HG02970 (cell line): ENCODE data around the gene ADGRB3.

ENCODE experiments used
- ATAC-seq: cut with Tn5 transposase; IDR thresholded peaks from one replicate; pipeline ENCODE4 v1.9.1; 2021; ENCODE audit warnings: mild to moderate bottlenecking, moderate library complexity, moderate number of reproducible peaks; ENCODE audit not compliant: unreplicated experiment, low FRiP score

The ADGRB3 gene

DNA sequence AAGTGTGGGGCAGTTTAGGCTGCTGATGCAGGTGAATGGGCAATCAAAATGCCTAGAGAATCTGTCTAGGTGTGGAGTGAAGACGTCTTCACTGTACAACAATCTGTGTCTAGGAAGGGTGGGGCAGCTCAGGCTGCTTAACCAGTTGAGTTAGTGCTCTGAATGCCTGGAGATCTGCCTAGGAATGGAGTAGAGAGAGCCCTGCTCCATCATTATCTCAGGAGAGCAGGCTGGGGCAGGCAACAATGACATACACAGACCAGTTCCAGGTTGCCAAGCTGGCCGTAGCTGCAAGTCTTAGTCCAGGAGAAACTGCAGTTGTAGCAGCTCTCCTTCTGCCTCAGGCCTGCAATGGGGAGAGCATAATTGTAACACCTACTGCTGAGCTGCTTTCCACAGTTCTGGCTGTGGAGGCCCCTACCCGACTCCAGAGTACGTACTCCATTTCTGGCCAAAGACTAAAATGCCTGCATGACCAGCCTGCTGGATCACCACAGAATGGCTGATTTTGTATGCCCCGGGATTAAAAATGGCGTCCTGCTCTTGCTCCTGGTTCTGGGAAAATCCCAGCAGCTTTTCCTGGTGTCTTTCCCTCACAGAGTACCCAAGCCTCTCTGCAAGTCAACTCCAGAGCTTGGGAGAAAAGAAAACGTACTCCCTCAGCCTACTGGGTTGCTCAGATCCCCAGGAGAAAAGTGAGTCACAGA, 545.4 kb downstream of the ADGRB3 start:
- ATAC-seq, result no peak

- no peak for ATAC-seq
These were observed 546.9 kb downstream of the ADGRB3 start for GRCh38 chr6:69181964-69182363.

GRCh38 chr6:69185276-69185675, 550.2 kb downstream of the ADGRB3 start:
- ATAC-seq, result no peak

- no peak for ATAC-seq
These were observed 567.7 kb downstream of the ADGRB3 start for GRCh38 chr6:69202768-69203167.

DNA sequence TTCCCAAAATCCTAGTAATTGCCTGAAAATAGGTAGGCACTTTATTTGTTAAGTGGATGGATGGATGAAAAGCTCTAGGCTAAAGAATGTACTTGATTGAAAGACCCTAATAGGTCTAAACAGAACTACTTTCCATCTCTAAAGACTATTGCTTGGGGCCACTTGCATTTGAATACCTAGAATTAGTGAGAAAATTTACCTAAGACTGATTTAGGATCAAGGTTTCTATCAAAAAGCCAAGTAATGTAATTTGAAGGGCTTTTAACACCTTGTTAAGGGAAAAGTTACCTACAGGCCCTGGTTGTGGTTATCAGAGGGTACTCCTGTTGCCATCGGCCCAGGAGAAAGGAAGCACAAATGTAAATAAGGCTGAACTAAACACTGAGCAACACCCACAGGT, 581.0 kb downstream of the ADGRB3 start:
- ATAC-seq, result no peak

GRCh38 chr6:69217343-69217742, 582.3 kb downstream of the ADGRB3 start:
- no peak for ATAC-seq

- ATAC-seq, result no peak
These were observed 585.3 kb downstream of the ADGRB3 start for GRCh38 chr6:69220375-69220774.

DNA sequence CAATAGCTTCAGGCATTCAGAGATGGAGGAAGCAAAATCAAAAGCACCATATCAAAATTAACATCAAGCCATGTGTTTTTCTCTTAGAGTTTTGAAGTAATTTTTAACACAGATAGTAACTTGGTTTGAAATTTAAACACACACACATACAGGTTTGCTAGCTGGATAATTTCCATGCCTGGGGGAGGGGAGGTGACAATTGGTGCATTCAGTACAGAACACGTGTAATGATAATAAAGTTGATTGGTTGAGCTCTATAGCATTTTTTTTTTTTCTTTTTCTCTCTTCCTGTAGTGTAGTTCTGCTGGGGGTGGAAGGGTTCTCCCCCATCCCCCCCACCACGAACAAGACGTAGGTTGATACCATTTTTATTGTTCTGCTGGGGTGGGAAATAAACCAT, 596.9 kb downstream of the ADGRB3 start:
- no peak for ATAC-seq

GRCh38 chr6:69232496-69232895, 597.4 kb downstream of the ADGRB3 start:
- no peak for ATAC-seq

- peak; percentile 92 for ATAC-seq
These were observed 597.9 kb downstream of the ADGRB3 start for GRCh38 chr6:69232911-69233448.

GRCh38 chr6:69238067-69238466, 603.0 kb downstream of the ADGRB3 start:
- ATAC-seq, result no peak

DNA sequence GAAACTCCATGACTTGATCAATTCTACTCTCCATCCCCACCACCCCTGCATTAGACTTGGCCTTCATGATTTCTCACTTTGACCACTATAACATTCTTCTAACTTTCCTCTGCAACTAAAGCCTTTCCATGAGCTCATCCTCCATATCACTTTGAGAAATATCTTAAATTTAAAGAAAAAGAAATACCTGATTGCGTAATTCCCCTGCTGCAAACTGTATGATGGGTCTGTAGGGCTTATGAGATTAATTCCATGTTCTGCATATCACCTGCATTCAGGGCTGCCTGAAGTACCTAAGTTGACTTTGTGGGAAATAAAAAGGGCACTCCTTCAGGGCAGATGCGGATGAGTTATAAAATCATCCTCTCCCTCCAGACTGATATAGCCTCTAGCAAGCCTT, 611.9 kb downstream of the ADGRB3 start:
- no peak for ATAC-seq

- no peak for ATAC-seq
These were observed 625.9 kb downstream of the ADGRB3 start for GRCh38 chr6:69261010-69261409.

DNA sequence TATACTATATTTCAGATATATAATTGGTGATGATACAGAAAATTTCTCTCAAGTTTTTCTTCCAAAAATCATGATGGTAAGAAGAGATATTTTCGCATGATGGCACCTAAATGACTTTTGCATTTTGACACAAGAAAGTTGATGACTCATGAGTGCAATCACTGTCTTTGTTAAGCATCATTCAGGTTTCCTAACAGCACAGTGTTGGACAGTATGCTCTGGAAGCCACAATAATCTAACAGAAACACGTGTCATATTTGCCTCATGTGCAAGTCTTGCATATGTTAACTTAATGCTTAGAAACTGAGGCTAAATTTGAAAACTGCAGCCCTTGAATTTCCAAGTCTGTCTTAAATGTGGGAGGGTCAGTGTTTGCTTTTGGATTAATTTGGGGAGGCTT, 628.2 kb downstream of the ADGRB3 start:
- ATAC-seq, result no peak

DNA sequence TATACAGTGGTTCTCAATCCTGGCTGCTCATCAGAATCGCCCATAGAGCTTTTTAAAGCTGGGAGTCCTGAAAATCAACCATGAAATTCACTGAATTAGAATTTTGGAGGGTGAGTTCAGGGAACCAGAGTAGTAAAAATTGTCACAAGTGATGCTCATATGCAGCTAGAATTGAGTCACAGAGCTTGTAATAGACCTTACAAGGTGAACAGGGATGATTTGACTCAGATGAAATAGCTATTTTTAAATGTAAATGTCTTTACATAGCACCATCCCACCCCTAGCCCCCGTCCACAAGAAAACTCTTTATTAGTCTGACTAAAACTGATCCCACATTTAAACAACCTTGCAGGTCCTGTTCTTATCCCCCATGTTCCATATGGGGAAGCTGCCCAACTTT, 630.0 kb downstream of the ADGRB3 start:
- ATAC-seq, result no peak

DNA sequence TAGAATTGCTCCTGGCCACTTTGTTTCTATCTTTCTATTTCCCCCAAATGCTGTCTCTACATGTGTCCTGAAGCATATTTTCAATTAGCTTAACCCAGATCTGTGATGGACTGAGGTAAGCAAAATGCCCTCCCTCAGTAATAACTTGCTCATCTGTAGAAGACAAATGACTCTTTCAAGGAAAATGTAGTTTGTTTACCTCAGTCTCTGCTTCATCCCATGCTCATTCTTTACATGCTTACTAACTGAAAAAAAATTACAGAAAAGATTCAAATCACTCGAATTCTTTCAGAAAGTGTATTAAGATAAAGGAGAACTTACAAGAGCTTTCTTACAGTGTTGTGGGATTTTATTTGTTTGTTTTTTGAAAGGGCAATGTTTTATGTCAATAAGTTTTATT, 630.6 kb downstream of the ADGRB3 start:
- ATAC-seq, result no peak

DNA sequence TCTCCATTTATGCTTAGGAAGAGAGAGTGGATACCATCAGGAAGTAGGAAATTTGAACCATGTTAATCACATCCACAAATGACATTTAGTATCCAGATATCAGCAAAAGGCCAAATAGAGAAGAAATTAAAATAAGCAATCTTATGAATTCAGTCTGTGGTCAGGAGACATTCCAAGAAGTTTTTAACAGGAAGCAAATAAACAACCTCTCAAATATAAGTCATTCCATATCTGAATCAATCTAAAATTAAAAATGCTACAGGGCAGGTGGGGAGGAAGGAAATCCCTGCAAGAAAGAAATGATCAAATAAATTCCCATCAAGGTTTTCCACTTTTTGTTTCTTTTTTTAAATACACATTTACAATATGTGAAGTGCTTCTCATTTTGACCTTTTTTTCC, 641.1 kb downstream of the ADGRB3 start:
- no peak for ATAC-seq

- no peak for ATAC-seq
These were observed 644.7 kb downstream of the ADGRB3 start for GRCh38 chr6:69279805-69280204.

DNA sequence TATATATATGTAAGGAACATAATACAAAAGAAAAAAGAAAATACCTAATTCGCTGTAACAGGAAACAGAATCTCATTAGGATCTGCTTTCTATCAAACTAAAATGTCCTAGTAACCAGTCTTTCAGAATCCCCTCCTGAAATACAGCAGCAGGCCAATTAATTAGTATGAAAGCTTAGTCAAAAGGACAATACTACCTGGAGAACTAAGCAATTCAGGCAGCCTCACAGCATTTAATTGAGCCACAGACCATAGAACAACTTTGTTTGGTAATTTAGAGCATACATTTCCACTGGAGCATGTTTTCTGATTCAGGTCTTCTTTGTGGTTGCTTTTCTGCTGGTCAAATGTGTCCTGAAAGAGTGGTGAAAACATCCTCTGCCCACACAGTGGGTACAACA, 645.8 kb downstream of the ADGRB3 start:
- ATAC-seq, result no peak

GRCh38 chr6:69284176-69284730, 649.2 kb downstream of the ADGRB3 start:
- ATAC-seq, result no peak

DNA sequence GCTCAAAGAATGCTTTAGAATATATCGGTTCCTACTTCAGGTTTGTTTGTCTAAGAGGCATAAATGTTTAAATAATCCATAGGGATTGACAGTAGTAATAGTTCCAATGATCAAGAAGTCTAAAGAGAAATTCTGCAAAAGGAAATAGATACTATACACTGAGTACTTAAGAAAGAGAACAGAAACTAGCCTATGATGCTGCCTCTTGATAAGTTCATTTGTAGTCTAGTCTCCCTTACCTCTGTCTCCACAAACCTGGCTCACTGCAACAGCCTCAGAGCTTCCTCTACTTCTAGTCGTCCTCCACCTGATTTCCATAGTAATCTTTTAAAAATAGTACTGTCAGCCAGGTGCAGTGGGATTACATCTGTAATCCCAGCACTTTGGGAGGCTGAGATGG, 650.0 kb downstream of the ADGRB3 start:
- no peak for ATAC-seq

DNA sequence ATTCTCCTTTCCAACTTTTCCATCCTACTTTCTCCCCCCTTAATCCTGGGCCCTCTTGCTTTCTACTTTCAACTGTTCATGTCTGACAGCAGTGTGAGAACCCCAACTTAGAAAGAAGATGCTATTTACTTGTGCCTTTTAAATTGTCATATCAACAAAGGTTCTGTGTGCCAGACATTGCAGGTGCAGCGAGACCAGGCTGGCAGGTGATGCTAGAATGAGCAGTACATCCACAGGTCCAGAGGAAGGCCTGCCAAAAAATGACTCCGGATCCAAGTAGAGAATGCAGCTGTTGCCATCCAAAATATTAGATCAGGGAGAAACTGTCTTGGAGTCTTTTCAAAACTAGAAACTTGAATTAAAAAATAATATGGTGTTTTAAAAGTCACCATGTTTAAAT, 651.2 kb downstream of the ADGRB3 start:
- no peak for ATAC-seq
